K562 (cell line): ENCODE data around the gene PREX1.

Source experiments
- BHLHE40 ChIP-seq: IDR thresholded peaks from 2 replicates; pipeline ENCODE4 v1.6.1; 2011; ENCODE audit warnings: low read length, improper control_type of control experiment
- CTCF ChIP-seq, 3 experiments: IDR thresholded peaks in 2 of 3; conservative IDR thresholded peaks in 1 of 3; 2 replicates each; pipeline ENCODE4 v1.5.1; 2011 to 2012; ENCODE audit warnings: low read length in 3 of 3, mild to moderate bottlenecking in 3 of 3, control low read depth in 2 of 3, improper control_type of control experiment in 1 of 3, inconsistent platforms in 1 of 3, low read depth in 1 of 3, mixed read lengths in 1 of 3, moderate library complexity in 1 of 3; ENCODE audit not compliant: insufficient read depth in 2 of 3
- E2F8 ChIP-seq: fragments of 450-650 bp; IDR thresholded peaks from 2 replicates; pipeline ENCODE4 v1.7.1; 2018; ENCODE audit warnings: mild to moderate bottlenecking, low read depth; ENCODE audit not compliant: partially characterized antibody
- GABPA ChIP-seq: fragments of 200-800 bp; sonication (Bioruptor generic); conservative IDR thresholded peaks from 2 replicates; pipeline ENCODE4 v1.6.1; 2016; ENCODE audit warnings: low read depth, missing genetic modification characterization, missing compliant biosample characterization
- GTF3C2 ChIP-seq: IDR thresholded peaks from 3 replicates; pipeline ENCODE4 v1.6.1; 2011; ENCODE audit warnings: borderline replicate concordance, mild to moderate bottlenecking, moderate library complexity; ENCODE audit not compliant: insufficient read length; ENCODE audit errors: extremely low read depth
- PYGO2 ChIP-seq: fragments of 450-650 bp; IDR thresholded peaks from 2 replicates; pipeline ENCODE4 v1.6.1; 2016; ENCODE audit warnings: mild to moderate bottlenecking, missing genetic modification characterization, moderate library complexity, missing compliant biosample characterization
- TCF7L2 ChIP-seq: fragments of 150-350 bp; IDR thresholded peaks from 2 replicates; pipeline ENCODE4 v1.6.1; 2016; ENCODE audit warnings: low read depth, mild to moderate bottlenecking, low read length, moderate library complexity
- ZNF274 ChIP-seq: IDR thresholded peaks from 2 replicates; pipeline ENCODE4 v1.6.1; 2011; ENCODE audit warnings: low read depth, mild to moderate bottlenecking, low read length, moderate library complexity, borderline replicate concordance

DNA sequence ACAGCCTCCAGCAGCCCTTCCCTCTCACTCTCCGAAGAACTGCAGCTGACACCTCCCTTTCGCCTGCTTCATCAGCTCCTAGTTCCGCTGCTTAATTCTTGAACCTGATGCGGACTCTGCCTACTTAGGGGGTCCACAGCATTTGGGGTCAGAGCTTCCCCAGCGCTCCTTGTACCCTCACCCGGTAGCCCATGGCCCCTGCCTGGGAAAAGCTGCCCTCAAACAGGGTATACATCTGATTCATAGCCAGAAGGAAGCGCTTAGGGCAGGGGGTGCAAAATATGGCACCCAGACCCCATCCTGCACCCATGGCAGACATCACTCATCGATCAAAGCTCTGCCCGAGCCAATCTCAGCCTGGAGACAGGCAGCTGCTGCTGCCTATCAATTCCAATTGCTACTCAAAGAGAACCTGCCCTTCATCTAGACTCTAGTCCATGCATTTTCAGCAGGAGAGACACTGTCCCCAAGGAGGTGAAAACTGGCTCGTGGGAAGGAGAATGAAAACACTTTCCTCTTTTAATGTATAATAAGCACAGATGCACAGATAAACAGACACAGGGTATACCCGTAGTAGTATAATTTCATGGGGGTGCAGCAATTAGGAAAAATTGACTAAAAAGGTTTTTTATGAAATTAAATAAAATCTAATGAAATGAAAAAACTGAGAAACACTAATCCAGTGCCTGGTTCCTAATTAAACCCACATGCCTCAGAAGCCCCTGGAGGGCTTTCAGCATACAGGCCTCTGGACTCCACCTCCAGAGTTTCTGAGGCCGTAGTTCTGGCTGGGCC is 194.8 kb downstream of the PREX1 start:
- TF ChIP-seq TCF7L2 (no peak), CTCF (IDR thresholded peaks at IDR 0.05 in 2 of 3, conservative IDR thresholded peaks at IDR 0.05 in 1 of 3; ENCODE audit: insufficient read depth in 2 of 3, low read depth in 1 of 3, low read length in 3 of 3) (no peak), BHLHE40 (no peak), GTF3C2 (no peak), PYGO2 (tag) (no peak), GABPA (tag) (no peak), ZNF274 (no peak), E2F8 (no peak)
